COLO829 (cell line): ENCODE results near the gene PRH1.

Source experiments
- DNase-seq: peaks from one replicate; pipeline ENCODE4 v3.0.0; 2012; ENCODE audit warnings: low spot score

PRH1 gene

DNA sequence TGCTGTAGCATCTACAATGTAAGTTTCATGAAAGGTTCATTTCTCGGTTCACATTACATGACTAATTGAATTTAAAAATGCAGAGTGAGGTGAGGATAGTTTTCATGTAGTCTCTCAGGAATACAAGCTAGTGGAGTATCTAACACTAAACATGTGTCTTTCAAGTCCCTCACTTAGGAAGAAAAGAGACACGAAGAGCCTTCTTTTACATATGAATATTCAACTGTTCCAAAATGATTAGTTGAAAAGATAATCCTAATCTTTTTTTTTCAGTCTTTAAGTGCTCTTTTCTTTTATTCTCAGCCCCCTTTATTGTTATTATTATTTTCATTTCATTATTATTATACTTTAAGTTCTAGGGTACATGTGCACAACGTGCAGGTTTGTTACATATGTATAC lies 45.6 kb downstream of the PRH1 start:
- no peak for DNase-seq
